Liver (tissue), 9 donors: ENCODE results near the gene PKD2L1. TPM values are rescaled to one million over a fixed set of nuclear protein-coding genes. Genes with fewer than 3 reads are reported as not detected.

Experiments used
- DNase-seq: peaks from one replicate; pipeline ENCODE4 v3.0.0-alpha.2; 2017; ENCODE audit warnings: low spot score
- H3K27ac ChIP-seq, 2 donors: one replicate each; pipeline ENCODE4 v1.7.0; 2013; ENCODE audit warnings: inconsistent platforms in 2 of 2, low read length in 2 of 2, control low read depth in 1 of 2, low read depth in 1 of 2, mild to moderate bottlenecking in 1 of 2
- H3K27me3 ChIP-seq, 4 donors: one replicate each; pipeline versions ENCODE4 v1.6.1 to v1.7.0; 2013; ENCODE audit warnings: low read length in 3 of 4, inconsistent platforms in 1 of 4, mild to moderate bottlenecking in 1 of 4, moderate library complexity in 1 of 4; ENCODE audit not compliant: control insufficient read depth in 4 of 4, insufficient read depth in 4 of 4
- H3K36me3 ChIP-seq, 4 donors: one replicate each; pipeline versions ENCODE4 v1.6.1 to v1.7.0; 2013; ENCODE audit warnings: low read length in 3 of 4, mild to moderate bottlenecking in 3 of 4, low read depth in 1 of 4, moderate library complexity in 1 of 4; ENCODE audit not compliant: control insufficient read depth in 4 of 4, insufficient read depth in 3 of 4
- H3K4me1 ChIP-seq, 4 donors: one replicate each; pipeline versions ENCODE4 v1.6.1 to v1.7.0; 2013; ENCODE audit warnings: low read length in 3 of 4, mild to moderate bottlenecking in 3 of 4, moderate library complexity in 1 of 4; ENCODE audit not compliant: control insufficient read depth in 4 of 4, insufficient read depth in 4 of 4
- H3K4me3 ChIP-seq, 3 donors: one replicate each; pipeline versions ENCODE4 v1.6.1 to v1.7.0; 2013; ENCODE audit warnings: low read length in 3 of 3, control low read depth in 1 of 3, low read depth in 1 of 3, mild to moderate bottlenecking in 1 of 3
- H3K9ac ChIP-seq, 2 donors: one replicate each; pipeline ENCODE4 v1.7.0; 2013; ENCODE audit warnings: low read length in 2 of 2, mild to moderate bottlenecking in 2 of 2, moderate library complexity in 2 of 2, control low read depth in 1 of 2, low read depth in 1 of 2
- H3K9me3 ChIP-seq, 4 donors: one replicate each; pipeline versions ENCODE4 v1.6.1 to v1.7.0; 2013; ENCODE audit warnings: low read length in 3 of 4; ENCODE audit not compliant: control insufficient read depth in 4 of 4
- EGR1 ChIP-seq, 2 donors: IDR thresholded peaks; 2 replicates each; pipeline ENCODE4 v1.6.1; 2016 to 2018; ENCODE audit warnings: antibody characterized with exemption in 2 of 2, low read depth in 2 of 2
- FOXA1 ChIP-seq: IDR thresholded peaks from 2 replicates; pipeline ENCODE4 v1.6.1; 2016; ENCODE audit warnings: antibody characterized with exemption
- FOXA2 ChIP-seq: IDR thresholded peaks from 2 replicates; pipeline ENCODE4 v1.6.1; 2016; ENCODE audit warnings: antibody characterized with exemption
- GABPA ChIP-seq, 2 donors: IDR thresholded peaks in 1 of 2; conservative IDR thresholded peaks in 1 of 2; 2 replicates each; pipeline ENCODE4 v1.6.1; 2016; ENCODE audit warnings: antibody characterized with exemption in 2 of 2, mild to moderate bottlenecking in 1 of 2, moderate library complexity in 1 of 2
- HNF4A ChIP-seq, 2 donors: conservative IDR thresholded peaks; 2 replicates each; pipeline ENCODE4 v1.6.1; 2016; ENCODE audit warnings: antibody characterized with exemption in 2 of 2, mild to moderate bottlenecking in 2 of 2
- HNF4G ChIP-seq: IDR thresholded peaks from 2 replicates; pipeline ENCODE4 v1.6.1; 2016; ENCODE audit warnings: antibody characterized with exemption
- JUND ChIP-seq, 2 donors: IDR thresholded peaks; 2 replicates each; pipeline ENCODE4 v1.6.1; 2016; ENCODE audit warnings: antibody characterized with exemption in 2 of 2
- NR2F2 ChIP-seq: IDR thresholded peaks from 2 replicates; pipeline ENCODE4 v1.6.1; 2016; ENCODE audit warnings: antibody characterized with exemption
- RAD21 ChIP-seq, 2 donors: IDR thresholded peaks; 2 replicates each; pipeline ENCODE4 v1.6.1; 2016; ENCODE audit warnings: antibody characterized with exemption in 2 of 2, mild to moderate bottlenecking in 2 of 2
- RXRA ChIP-seq, 2 donors: IDR thresholded peaks; 2 replicates each; pipeline ENCODE4 v1.6.1; 2017 to 2018; ENCODE audit warnings: antibody characterized with exemption in 2 of 2, mild to moderate bottlenecking in 1 of 2
- SP1 ChIP-seq: IDR thresholded peaks from 2 replicates; pipeline ENCODE4 v1.6.1; 2018; ENCODE audit warnings: antibody characterized with exemption, mild to moderate bottlenecking
- TAF1 ChIP-seq: conservative IDR thresholded peaks from 2 replicates; pipeline ENCODE4 v1.6.1; 2016; ENCODE audit warnings: antibody characterized with exemption, mild to moderate bottlenecking
- YY1 ChIP-seq: IDR thresholded peaks from 2 replicates; pipeline ENCODE4 v1.6.1; 2016; ENCODE audit warnings: antibody characterized with exemption, mild to moderate bottlenecking
- WGBS: extraction: QIAGEN DNeasy Blood & Tissue Kit; methylation state at CpG from one replicate; pipeline ENCODE4 v1.1.7; 2013; 5-methylcytosine and 5-hydroxymethylcytosine counted together
- polyA plus RNA-seq, 2 donors: library from polyadenylated mRNA; stranded (reverse) in 1 of 2; unstranded in 1 of 2; fragments of 200-250 nt in 1 of 2; fragments of >200 nt in 1 of 2; fragmentation: Nextera tagmentation in 1 of 2; extraction: Ambion mirVana in 1 of 2; gene quantifications; one replicate each; pipeline versions ENCODE4 v1.2.1 to v1.2.3, GENCODE V29; 2013 to 2015
- total RNA-seq, 2 donors: library from RNA; depleted of rRNA; stranded (reverse); fragments of >200 nt; gene quantifications; one replicate each; pipeline ENCODE4 v1.2.3, GENCODE V29; 2014
- TF ChIP-seq, protein P1 (sequence below): IDR thresholded peaks from 2 replicates; pipeline ENCODE4 v1.6.1; 2016; ENCODE audit warnings: antibody characterized with exemption
- TF ChIP-seq, protein P2 (sequence below): IDR thresholded peaks from 2 replicates; pipeline ENCODE4 v1.6.1; 2016; ENCODE audit warnings: antibody characterized with exemption
- TF ChIP-seq, protein P3 (sequence below): fragments of 150-350 bp; IDR thresholded peaks from 2 replicates; pipeline ENCODE4 v1.5.1; 2017; ENCODE audit warnings: improper control_type of control experiment, low read depth, low read length; ENCODE audit not compliant: missing input control
- TF ChIP-seq, protein P4 (sequence below): IDR thresholded peaks from 2 replicates; pipeline ENCODE4 v1.6.1; 2016; ENCODE audit warnings: antibody characterized with exemption
- donor health status: healthy.
- donor health status: healthy.
- donor health status: healthy.
- donor health status: healthy.
- donor health status: healthy.

Gene PKD2L1
- total and polyA plus RNA-seq, 4 donors: 0.06 to 0.15 (median 0.11) TPM

DNA sequence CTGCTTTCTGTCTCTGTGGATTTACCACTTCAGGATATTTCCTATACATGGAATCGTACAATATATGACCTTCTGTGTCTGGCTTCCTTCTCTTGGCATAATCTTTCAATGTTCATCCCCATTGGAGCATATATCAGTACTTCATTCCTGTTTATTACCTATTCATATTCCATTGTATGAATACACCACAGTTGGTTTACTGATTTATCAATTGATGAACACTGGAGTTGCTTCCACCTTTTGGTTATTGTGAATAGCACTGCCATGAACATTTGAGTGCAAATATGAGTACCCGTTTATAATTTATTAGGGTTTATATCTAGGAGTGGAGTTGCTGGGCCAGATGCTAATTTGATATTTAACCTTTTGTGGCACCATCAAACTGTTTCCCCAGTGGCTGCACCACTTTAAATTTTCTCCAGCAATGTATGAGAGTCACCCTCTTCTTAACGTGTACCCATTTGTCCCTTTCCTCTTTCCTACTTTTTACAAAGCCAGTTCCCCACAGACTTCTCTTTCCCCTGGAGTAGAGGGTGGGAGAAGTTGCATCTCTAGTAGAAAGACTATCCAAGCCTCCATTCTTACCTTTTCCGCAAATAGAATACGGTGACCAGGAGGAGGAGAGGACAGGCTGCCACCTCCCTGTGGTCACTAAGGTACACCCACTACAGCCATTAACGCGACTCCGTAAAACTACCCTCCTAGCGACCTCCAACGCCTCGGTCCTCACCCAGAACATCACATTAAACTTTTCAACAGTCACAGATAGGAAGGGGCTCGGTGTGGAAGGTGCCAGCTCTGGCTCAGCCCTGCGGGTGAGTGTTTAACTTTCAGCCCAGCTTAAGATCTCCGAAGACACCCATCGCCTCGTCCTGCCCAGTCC is 42.6 kb upstream of the PKD2L1 start:
- H3K27ac ChIP-seq: peak overlapping the region; percentile 100
- WGBS: 16% methylated on average over 16 of the region's 16 CpGs
- peaks cover 10 to 40% (median 13%) of the 10 kb centered on the region in 4 donors for H3K4me1 ChIP-seq

DNA sequence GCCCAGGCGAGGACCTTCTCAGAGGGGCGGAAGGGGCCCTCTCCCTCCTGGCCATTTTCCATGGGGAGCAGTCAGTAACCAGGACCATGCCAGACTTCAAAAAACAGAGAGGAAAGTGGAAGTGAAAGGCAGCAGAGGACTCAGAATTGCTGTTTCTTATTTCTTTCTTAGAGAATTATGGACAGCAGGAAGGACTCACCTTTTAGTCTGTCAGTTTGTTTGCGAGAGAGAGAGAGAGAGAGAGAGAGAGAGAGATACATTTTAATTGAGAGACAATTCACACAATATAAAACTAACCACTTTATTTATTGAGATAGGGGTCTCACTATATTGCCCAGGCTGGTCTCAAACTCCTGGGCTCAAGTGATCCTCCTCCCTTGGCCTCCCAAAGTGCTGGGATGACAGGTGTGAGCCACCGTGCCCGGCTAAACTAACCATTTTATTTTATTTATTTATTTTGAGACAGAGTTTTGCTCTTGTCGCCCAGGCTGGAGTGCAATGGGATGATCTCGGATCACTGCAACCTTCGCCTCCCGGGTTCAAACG is 41.5 kb upstream of the PKD2L1 start:
- DNase-seq: no peak
- peaks cover 10 to 40% (median 13%) of the 10 kb centered on the region in 4 donors for H3K4me1 ChIP-seq
- H3K9me3 ChIP-seq: no peaks in the 10 kb centered on the region
- no peaks in the 10 kb centered on the region for H3K27me3 ChIP-seq
- H3K4me3 ChIP-seq: no peak overlapping the region
- peak overlapping the region; percentile 88 to 96 for H3K27ac ChIP-seq
- peak overlapping the region in 1 of 2 donors; percentile 83 for H3K9ac ChIP-seq
- no peaks in the 10 kb centered on the region for H3K36me3 ChIP-seq
- 63% methylated on average over 10 of the region's 10 CpGs for WGBS
- no peak for TF ChIP-seq FOXA2
- TF ChIP-seq HNF4A (conservative IDR thresholded peaks at IDR 0.05): no peak
- TF ChIP-seq EGR1 (IDR thresholded peaks at IDR 0.05; ENCODE audit: low read depth in 2 of 2): no peak
- no peak for TF ChIP-seq GABPA (IDR thresholded peaks at IDR 0.05 in 1 of 2, conservative IDR thresholded peaks at IDR 0.05 in 1 of 2)
- TF ChIP-seq, protein P1, sequence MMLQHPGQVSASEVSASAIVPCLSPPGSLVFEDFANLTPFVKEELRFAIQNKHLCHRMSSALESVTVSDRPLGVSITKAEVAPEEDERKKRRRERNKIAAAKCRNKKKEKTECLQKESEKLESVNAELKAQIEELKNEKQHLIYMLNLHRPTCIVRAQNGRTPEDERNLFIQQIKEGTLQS: no peak
- TF ChIP-seq FOXA1: no peak
- TF ChIP-seq TAF1: no peak
- no peak for TF ChIP-seq RAD21 (IDR thresholded peaks at IDR 0.05)
- no peak for TF ChIP-seq JUND (IDR thresholded peaks at IDR 0.05)
- no peak for TF ChIP-seq SP1

More for the DNA sequence above, 42.6 kb upstream of the PKD2L1 start:
- no peak for DNase-seq
- Histone ChIP-seq H3K36me3 (peaks cover 0 to 1% (median 0%) of the 10 kb centered on the region in 4 donors), H3K9me3 (no peaks in the 10 kb centered on the region), H3K4me3 (peak overlapping the region in 1 of 3 donors; percentile 50), H3K27me3 (no peaks in the 10 kb centered on the region), H3K9ac (peak overlapping the region; percentile 30 to 100)
- TF ChIP-seq EGR1 (IDR thresholded peaks at IDR 0.05; ENCODE audit: low read depth in 2 of 2) (no peak), JUND (IDR thresholded peaks at IDR 0.05) (no peak)

DNA sequence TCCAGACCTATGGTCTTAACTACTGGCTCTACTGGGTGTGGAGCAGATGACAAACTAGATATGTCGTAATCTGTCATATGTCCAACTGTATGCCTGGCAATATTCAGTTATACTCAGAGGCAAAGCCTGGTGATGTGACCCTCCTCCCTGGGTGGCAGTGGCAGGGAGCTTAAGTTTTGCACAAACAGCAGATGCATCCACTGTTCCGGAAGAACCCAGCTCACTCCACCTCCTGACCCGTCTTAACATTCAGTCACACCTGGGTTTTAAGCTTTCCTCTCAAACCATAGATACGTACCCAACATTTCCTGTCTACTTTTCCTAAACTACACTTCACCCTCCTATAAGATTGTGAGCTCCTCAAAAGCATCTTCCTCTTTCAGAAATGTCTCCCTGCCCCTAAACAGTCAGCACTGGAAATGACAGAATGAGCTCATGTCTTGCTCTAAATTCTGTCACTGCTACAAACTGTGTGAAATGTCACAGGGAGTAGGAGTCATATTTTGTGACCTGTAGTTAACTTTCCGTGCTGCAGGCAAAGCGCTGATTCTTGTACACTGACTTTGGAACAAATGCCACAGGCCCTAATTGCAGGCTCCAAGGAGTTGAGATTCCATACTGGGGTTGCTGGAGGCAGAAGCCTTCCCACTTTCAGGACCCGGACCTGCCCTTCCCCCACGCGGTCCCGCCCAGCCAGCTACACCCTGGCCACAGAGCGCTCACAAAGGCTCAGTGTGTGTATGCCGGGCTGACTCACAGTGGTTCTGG is 40.9 kb upstream of the PKD2L1 start:
- H3K9ac ChIP-seq: peak overlapping the region; percentile 10 to 83
- no peak overlapping the region for H3K4me3 ChIP-seq
- no peaks in the 10 kb centered on the region for H3K27me3 ChIP-seq
- H3K36me3 ChIP-seq: no peaks in the 10 kb centered on the region
- no peaks in the 10 kb centered on the region for H3K9me3 ChIP-seq
- DNase-seq: peak; percentile 81
- WGBS: 11% methylated on average over 12 of the region's 12 CpGs
- peaks cover 10 to 40% (median 13%) of the 10 kb centered on the region in 4 donors for H3K4me1 ChIP-seq
- peak overlapping the region; percentile 88 to 96 for H3K27ac ChIP-seq
- TF ChIP-seq FOXA1: no peak
- TF ChIP-seq RAD21 (IDR thresholded peaks at IDR 0.05): peak in 1 of 2 donors; percentile 5
- TF ChIP-seq, protein P2, sequence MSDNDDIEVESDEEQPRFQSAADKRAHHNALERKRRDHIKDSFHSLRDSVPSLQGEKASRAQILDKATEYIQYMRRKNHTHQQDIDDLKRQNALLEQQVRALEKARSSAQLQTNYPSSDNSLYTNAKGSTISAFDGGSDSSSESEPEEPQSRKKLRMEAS: peak; percentile 27
- TF ChIP-seq NR2F2: peak; percentile 45
- peak; percentile 63 for TF ChIP-seq YY1
- TF ChIP-seq EGR1 (IDR thresholded peaks at IDR 0.05; ENCODE audit: low read depth in 2 of 2): no peak
- TF ChIP-seq GABPA (IDR thresholded peaks at IDR 0.05 in 1 of 2, conservative IDR thresholded peaks at IDR 0.05 in 1 of 2): no peak
- TF ChIP-seq, protein P3, sequence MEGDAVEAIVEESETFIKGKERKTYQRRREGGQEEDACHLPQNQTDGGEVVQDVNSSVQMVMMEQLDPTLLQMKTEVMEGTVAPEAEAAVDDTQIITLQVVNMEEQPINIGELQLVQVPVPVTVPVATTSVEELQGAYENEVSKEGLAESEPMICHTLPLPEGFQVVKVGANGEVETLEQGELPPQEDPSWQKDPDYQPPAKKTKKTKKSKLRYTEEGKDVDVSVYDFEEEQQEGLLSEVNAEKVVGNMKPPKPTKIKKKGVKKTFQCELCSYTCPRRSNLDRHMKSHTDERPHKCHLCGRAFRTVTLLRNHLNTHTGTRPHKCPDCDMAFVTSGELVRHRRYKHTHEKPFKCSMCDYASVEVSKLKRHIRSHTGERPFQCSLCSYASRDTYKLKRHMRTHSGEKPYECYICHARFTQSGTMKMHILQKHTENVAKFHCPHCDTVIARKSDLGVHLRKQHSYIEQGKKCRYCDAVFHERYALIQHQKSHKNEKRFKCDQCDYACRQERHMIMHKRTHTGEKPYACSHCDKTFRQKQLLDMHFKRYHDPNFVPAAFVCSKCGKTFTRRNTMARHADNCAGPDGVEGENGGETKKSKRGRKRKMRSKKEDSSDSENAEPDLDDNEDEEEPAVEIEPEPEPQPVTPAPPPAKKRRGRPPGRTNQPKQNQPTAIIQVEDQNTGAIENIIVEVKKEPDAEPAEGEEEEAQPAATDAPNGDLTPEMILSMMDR: no peak
- TF ChIP-seq, protein P4, sequence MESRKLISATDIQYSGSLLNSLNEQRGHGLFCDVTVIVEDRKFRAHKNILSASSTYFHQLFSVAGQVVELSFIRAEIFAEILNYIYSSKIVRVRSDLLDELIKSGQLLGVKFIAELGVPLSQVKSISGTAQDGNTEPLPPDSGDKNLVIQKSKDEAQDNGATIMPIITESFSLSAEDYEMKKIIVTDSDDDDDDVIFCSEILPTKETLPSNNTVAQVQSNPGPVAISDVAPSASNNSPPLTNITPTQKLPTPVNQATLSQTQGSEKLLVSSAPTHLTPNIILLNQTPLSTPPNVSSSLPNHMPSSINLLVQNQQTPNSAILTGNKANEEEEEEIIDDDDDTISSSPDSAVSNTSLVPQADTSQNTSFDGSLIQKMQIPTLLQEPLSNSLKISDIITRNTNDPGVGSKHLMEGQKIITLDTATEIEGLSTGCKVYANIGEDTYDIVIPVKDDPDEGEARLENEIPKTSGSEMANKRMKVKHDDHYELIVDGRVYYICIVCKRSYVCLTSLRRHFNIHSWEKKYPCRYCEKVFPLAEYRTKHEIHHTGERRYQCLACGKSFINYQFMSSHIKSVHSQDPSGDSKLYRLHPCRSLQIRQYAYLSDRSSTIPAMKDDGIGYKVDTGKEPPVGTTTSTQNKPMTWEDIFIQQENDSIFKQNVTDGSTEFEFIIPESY: no peak
- TF ChIP-seq FOXA2: peak; percentile 25
- TF ChIP-seq, protein P1: no peak
- TF ChIP-seq HNF4G: no peak
- TF ChIP-seq JUND (IDR thresholded peaks at IDR 0.05): peak; percentile 30 to 53
- peak in 1 of 2 donors; percentile 9 for TF ChIP-seq HNF4A (conservative IDR thresholded peaks at IDR 0.05)
- no peak for TF ChIP-seq TAF1
- peak; percentile 78 for TF ChIP-seq SP1
- peak; percentile 87 to 92 for TF ChIP-seq RXRA (IDR thresholded peaks at IDR 0.05)
